ENCODE results near the gene OR2D3.
"Not testable (repeated sequence)": the region's sequence is repeated elsewhere in the genome, so short reads cannot be mapped to it uniquely, and the experiment has no call there.

OR2D3 gene

GRCh38 chr11:6888830-6889229, 32.0 kb upstream of the OR2D3 start:
- no peak overlapping the region for H3K4me3 ChIP-seq (ENCODE audit: low read depth, low read length)
- DNase-seq (ENCODE audit: low read depth), result no peak
- TF ChIP-seq CTCF (IDR thresholded peaks at IDR 0.05; ENCODE audit: insufficient read depth, low read depth, low read length, missing control alignments), result no peak

- DNase-seq (ENCODE audit: low read depth), result peak; percentile 8
- H3K4me3 ChIP-seq (ENCODE audit: low read depth, low read length), result no peak overlapping the region
- TF ChIP-seq CTCF (IDR thresholded peaks at IDR 0.05; ENCODE audit: insufficient read depth, low read depth, low read length, missing control alignments), result no peak
Measured at GRCh38 chr11:6889835-6890234, 31.0 kb upstream of the OR2D3 start.

GRCh38 chr11:6892400-6892799, 28.4 kb upstream of the OR2D3 start, which contains the start of gene OR2D2:
Gene OR2D2 (minus strand): TSS chr11:6892500. CDS start chr11:6892500, 0 bp downstream.
- no peak within 1 kb of the TSS for H3K4me3 ChIP-seq (ENCODE audit: low read depth, low read length)
- TF ChIP-seq CTCF (IDR thresholded peaks at IDR 0.05; ENCODE audit: insufficient read depth, low read depth, low read length, missing control alignments), result no peak
- DNase-seq (ENCODE audit: low read depth), result no peak

GRCh38 chr11:6894097-6894496, 26.7 kb upstream of the OR2D3 start:
- no peak for TF ChIP-seq CTCF (IDR thresholded peaks at IDR 0.05; ENCODE audit: insufficient read depth, low read depth, low read length, missing control alignments)
- DNase-seq (ENCODE audit: low read depth), result no peak
- no peak overlapping the region for H3K4me3 ChIP-seq (ENCODE audit: low read depth, low read length)

GRCh38 chr11:6895010-6895409, 25.8 kb upstream of the OR2D3 start:
- peak; percentile 69 for DNase-seq (ENCODE audit: low read depth)
- TF ChIP-seq CTCF (IDR thresholded peaks at IDR 0.05; ENCODE audit: insufficient read depth, low read depth, low read length, missing control alignments), result no peak
- no peak overlapping the region for H3K4me3 ChIP-seq (ENCODE audit: low read depth, low read length)

GRCh38 chr11:6898911-6899310, 21.9 kb upstream of the OR2D3 start:
- no peak for TF ChIP-seq CTCF (IDR thresholded peaks at IDR 0.05; ENCODE audit: insufficient read depth, low read depth, low read length, missing control alignments)
- no peak overlapping the region for H3K4me3 ChIP-seq (ENCODE audit: low read depth, low read length)
- DNase-seq (ENCODE audit: low read depth), result no peak

GRCh38 chr11:6900327-6900999, 20.3 kb upstream of the OR2D3 start:
- no peak overlapping the region for H3K4me3 ChIP-seq (ENCODE audit: low read depth, low read length)
- TF ChIP-seq CTCF (IDR thresholded peaks at IDR 0.05; ENCODE audit: insufficient read depth, low read depth, low read length, missing control alignments), result no peak
- no peak for DNase-seq (ENCODE audit: low read depth)

GRCh38 chr11:6904804-6905203, 16.0 kb upstream of the OR2D3 start:
- not testable (repeated sequence) for H3K4me3 ChIP-seq (ENCODE audit: low read depth, low read length); DNase-seq (ENCODE audit: low read depth)

All from GM12865 (cell line).